Panc1 (cell line): Measurements from ENCODE around the gene SIVA1. TPM values are rescaled to one million over a fixed set of nuclear protein-coding genes. Genes with fewer than 3 reads are reported as not detected.

ENCODE experiments used
- ATAC-seq: fragments of 200-7000 bp; cut with Tn5 transposase; 2 replicates; pipeline ENCODE4 v1.9.1; 2020; ENCODE audit warnings: mild to moderate bottlenecking, moderate library complexity
- BruUV-seq: library from RNA; stranded (reverse); fragments of 400-500 nt; replicated peaks from 2 replicates; lab custom pipeline; 2021; lab: Mats Ljungman, UMichigan
- CTCF ChIA-PET: fragments of 300-600 bp; sonication (Branson Sonifier 250); formaldehyde crosslinking; loops from one replicate; lab custom pipeline; 2022; ENCODE audit warnings: antibody characterized with exemption; lab: Charles Lee
- POLR2A ChIA-PET: fragments of 300-600 bp; sonication (Branson Sonifier 250); formaldehyde crosslinking; loops from one replicate; lab custom pipeline; 2022; ENCODE audit warnings: antibody characterized with exemption; lab: Charles Lee
- DNase-seq: peaks from one replicate; pipeline ENCODE4 v3.0.0-alpha.2; 2010; ENCODE audit warnings: low read depth, low spot score
- H3K27ac ChIP-seq: 2 replicates; pipeline ENCODE4 v1.5.1; 2011; ENCODE audit warnings: mild to moderate bottlenecking, low read length, inconsistent platforms
- H3K27me3 ChIP-seq: fragments of 200-500 bp; sonication (Bioruptor generic); 2 replicates; pipeline ENCODE4 v1.6.0; 2014; ENCODE audit warnings: low read length, inconsistent platforms; ENCODE audit not compliant: control insufficient read depth, insufficient read depth
- H3K36me3 ChIP-seq: fragments of 200-500 bp; sonication (Bioruptor generic); 2 replicates; pipeline ENCODE4 v1.5.1; 2014; ENCODE audit warnings: inconsistent platforms, mild to moderate bottlenecking, low read length, moderate library complexity; ENCODE audit not compliant: control insufficient read depth, insufficient read depth
- H3K4me1 ChIP-seq: 2 replicates; pipeline ENCODE4 v1.5.1; 2011; ENCODE audit warnings: inconsistent platforms, mild to moderate bottlenecking, low read length, moderate library complexity; ENCODE audit not compliant: control insufficient read depth, insufficient read depth
- H3K4me3 ChIP-seq, 2 experiments: 2 replicates each; pipeline ENCODE4 v1.5.1; 2011 to 2012; ENCODE audit warnings: low read depth in 2 of 2, low read length in 2 of 2, mild to moderate bottlenecking in 2 of 2, inconsistent platforms in 1 of 2, moderate library complexity in 1 of 2
- H3K9me3 ChIP-seq: fragments of 200-500 bp; sonication (Bioruptor generic); 2 replicates; pipeline ENCODE4 v1.5.1; 2014; ENCODE audit warnings: low read depth, mild to moderate bottlenecking, inconsistent platforms, low read length, moderate library complexity; ENCODE audit not compliant: control insufficient read depth, insufficient read depth
- POLR2AphosphoS5 ChIP-seq: IDR thresholded peaks from 2 replicates; pipeline ENCODE4 v1.6.1; 2012; ENCODE audit warnings: mild to moderate bottlenecking, low read depth, low read length, moderate library complexity
- REST ChIP-seq, 2 experiments: IDR thresholded peaks; 2 replicates each; pipeline ENCODE4 v1.6.1; 2011 to 2012; ENCODE audit warnings: low read depth in 2 of 2, control low read depth in 1 of 2, low read length in 1 of 2, mild to moderate bottlenecking in 1 of 2, moderate library complexity in 1 of 2; ENCODE audit not compliant: insufficient read depth in 1 of 2
- SIN3A ChIP-seq: IDR thresholded peaks from 2 replicates; pipeline ENCODE4 v1.6.1; 2012; ENCODE audit warnings: low read depth, mild to moderate bottlenecking, low read length, moderate library complexity, borderline replicate concordance; ENCODE audit not compliant: insufficient read depth
- TCF7L2 ChIP-seq: IDR thresholded peaks from 2 replicates; pipeline ENCODE4 v1.6.1; 2011; ENCODE audit warnings: mild to moderate bottlenecking, low read depth, low read length, inconsistent platforms
- in situ Hi-C: cut with HindIII; loops from 2 replicates; pipeline ENCODE4 v1.10.0; 2016; ENCODE audit warnings: low sequenced_read_pairs, low pct_unique_long_range_greater_than_20kb
- intact Hi-C: fragments of 100-400 bp; cut with micrococcal nuclease; formaldehyde crosslinking; loops from one replicate; pipeline ENCODE4 v1.10.0; 2022; ENCODE audit not compliant: unreplicated experiment
- total RNA-seq: library from RNA; stranded (reverse); gene quantifications from one replicate; pipeline ENCODE4 v1.2.1, GENCODE V29; 2021; ENCODE audit not compliant: unreplicated experiment
- TF ChIP-seq, protein P1 (sequence below): fragments of 450-650 bp; IDR thresholded peaks from 2 replicates; pipeline ENCODE4 v1.5.1; 2017; ENCODE audit warnings: mild to moderate bottlenecking

The SIVA1 gene
- total RNA-seq, 1 experiment from 2014 or later, result 100 TPM

- intact Hi-C loops (loop anchor here (5.0 kb wide), 1 partner anchor 62 kb away; no protein-coding TSS in a partner anchor), in situ Hi-C loops (no loop called here)
- ChIA-PET POLR2A (interaction anchor here (0.6 to 0.7 kb wide), 2 partner anchors 130 to 269 kb away, joined by 3 read pairs; no protein-coding TSS in a partner anchor), CTCF (no interaction called here)
- Histone ChIP-seq H3K4me3 (no peak overlapping the region), H3K27ac (no peak overlapping the region), H3K36me3 (no peaks in the 10 kb centered on the region), H3K4me1 (peaks cover 17% of the 10 kb centered on the region), H3K9me3 (no peaks in the 10 kb centered on the region), H3K27me3 (no peaks in the 10 kb centered on the region)
- ATAC-seq, result no peak
- TF ChIP-seq POLR2AphosphoS5 (no peak), TCF7L2 (no peak), SIN3A (no peak), REST (IDR thresholded peaks at IDR 0.05; ENCODE audit: insufficient read depth in 1 of 2, low read depth in 2 of 2, low read length in 1 of 2) (no peak)
- TF ChIP-seq, protein P1, sequence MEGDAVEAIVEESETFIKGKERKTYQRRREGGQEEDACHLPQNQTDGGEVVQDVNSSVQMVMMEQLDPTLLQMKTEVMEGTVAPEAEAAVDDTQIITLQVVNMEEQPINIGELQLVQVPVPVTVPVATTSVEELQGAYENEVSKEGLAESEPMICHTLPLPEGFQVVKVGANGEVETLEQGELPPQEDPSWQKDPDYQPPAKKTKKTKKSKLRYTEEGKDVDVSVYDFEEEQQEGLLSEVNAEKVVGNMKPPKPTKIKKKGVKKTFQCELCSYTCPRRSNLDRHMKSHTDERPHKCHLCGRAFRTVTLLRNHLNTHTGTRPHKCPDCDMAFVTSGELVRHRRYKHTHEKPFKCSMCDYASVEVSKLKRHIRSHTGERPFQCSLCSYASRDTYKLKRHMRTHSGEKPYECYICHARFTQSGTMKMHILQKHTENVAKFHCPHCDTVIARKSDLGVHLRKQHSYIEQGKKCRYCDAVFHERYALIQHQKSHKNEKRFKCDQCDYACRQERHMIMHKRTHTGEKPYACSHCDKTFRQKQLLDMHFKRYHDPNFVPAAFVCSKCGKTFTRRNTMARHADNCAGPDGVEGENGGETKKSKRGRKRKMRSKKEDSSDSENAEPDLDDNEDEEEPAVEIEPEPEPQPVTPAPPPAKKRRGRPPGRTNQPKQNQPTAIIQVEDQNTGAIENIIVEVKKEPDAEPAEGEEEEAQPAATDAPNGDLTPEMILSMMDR, result no peak
- DNase-seq, result no peak
- no TSS peak for BruUV-seq
Observed at GRCh38 chr14:104765517-104765916, 12.6 kb downstream of the SIVA1 start.

GRCh38 chr14:104766256-104766862, 13.4 kb downstream of the SIVA1 start:
- no peak for ATAC-seq
- Histone ChIP-seq H3K4me1 (peaks cover 18% of the 10 kb centered on the region), H3K27ac (no peak overlapping the region), H3K27me3 (no peaks in the 10 kb centered on the region), H3K9me3 (no peaks in the 10 kb centered on the region), H3K36me3 (no peaks in the 10 kb centered on the region; the same call in 1 of the 2 replicates), H3K4me3 (no peak overlapping the region)
- in situ Hi-C loops, result no loop called here
- CTCF ChIA-PET, result no interaction called here
- DNase-seq, result no peak
- no TSS peak for BruUV-seq
- POLR2A ChIA-PET, result interaction anchor here (0.7 kb wide), 1 partner anchor 129 kb away, joined by 3 read pairs; no protein-coding TSS in a partner anchor
- intact Hi-C loops, result loop anchor here (5.0 kb wide), 1 partner anchor 61 kb away; no protein-coding TSS in a partner anchor
- TF ChIP-seq POLR2AphosphoS5, result no peak
- TF ChIP-seq TCF7L2, result no peak
- TF ChIP-seq REST (IDR thresholded peaks at IDR 0.05; ENCODE audit: insufficient read depth in 1 of 2, low read depth in 2 of 2, low read length in 1 of 2), result no peak
- TF ChIP-seq, protein P1, result no peak
- no peak for TF ChIP-seq SIN3A
